GM12865 (cell line): ENCODE data around the gene C17orf114.

Experiments used
- DNase-seq: peaks from one replicate; pipeline ENCODE4 v3.0.0; 2010; ENCODE audit warnings: low read depth
- H3K4me3 ChIP-seq: 2 replicates; pipeline ENCODE4 v1.5.1; 2011; ENCODE audit warnings: mild to moderate bottlenecking, low read depth, low read length, control low read depth
- CTCF ChIP-seq: IDR thresholded peaks from 2 replicates; pipeline ENCODE4 v1.5.1; 2011; ENCODE audit warnings: low read length, control low read depth, low read depth, inconsistent platforms; ENCODE audit not compliant: insufficient read depth; ENCODE audit errors: missing control alignments

The C17orf114 gene

GRCh38 chr17:4788159-4788806 lies 13.8 kb downstream of the C17orf114 start:
- TF ChIP-seq CTCF: no peak
- no peak overlapping the region for H3K4me3 ChIP-seq
- DNase-seq: no peak

GRCh38 chr17:4786516-4786915 lies 15.6 kb downstream of the C17orf114 start:
- no peak for DNase-seq
- H3K4me3 ChIP-seq: no peak overlapping the region
- TF ChIP-seq CTCF: no peak

- H3K4me3 ChIP-seq: no peak within 1 kb of the TSS
- no peak for DNase-seq
Observed at GRCh38 chr17:4786106-4786511, 16.0 kb downstream of the C17orf114 start, which contains the start of gene VMO1. Gene VMO1 (minus strand): TSS chr17:4786364. CDS start chr17:4786352, 12 bp downstream.

GRCh38 chr17:4785311-4786105 lies 16.6 kb downstream of the C17orf114 start:
- H3K4me3 ChIP-seq: no peak overlapping the region
- no peak for TF ChIP-seq CTCF
- DNase-seq: no peak

More at GRCh38 chr17:4786106-4786511, 16.0 kb downstream of the C17orf114 start, which contains the start of gene VMO1:
- TF ChIP-seq CTCF: no peak

GRCh38 chr17:4782652-4783051 lies 19.5 kb downstream of the C17orf114 start:
- H3K4me3 ChIP-seq: no peak overlapping the region
- DNase-seq: no peak
- TF ChIP-seq CTCF: no peak

GRCh38 chr17:4780325-4780955 lies 21.7 kb downstream of the C17orf114 start:
- TF ChIP-seq CTCF: no peak
- no peak for DNase-seq
- no peak overlapping the region for H3K4me3 ChIP-seq
